SK-N-SH (cell line): ENCODE data around the gene A4GNT. TPM values are rescaled to one million over a fixed set of nuclear protein-coding genes. Genes with fewer than 3 reads are reported as not detected.
A peak's percentile ranks its signal among the peaks of the same experiment; 100 is the strongest.

ENCODE experiments used
- CTCF ChIA-PET: fragments of 300-600, 350-600 bp; formaldehyde crosslinking; extraction: SDS; loops from one replicate; lab custom pipeline; 2021; lab: Yijun Ruan, JAX
- POLR2A ChIA-PET: fragments of 350-600 bp; sonication (Branson Sonifier 250); formaldehyde crosslinking; extraction: SDS; loops from one replicate; lab custom pipeline; 2020; ENCODE audit warnings: antibody characterized with exemption, inconsistent platforms; lab: Yijun Ruan, JAX
- DNase-seq: peaks from one replicate; pipeline ENCODE4 v3.0.0; 2012
- H2AFZ ChIP-seq: fragments of 200-600 bp; sonication (generic); 2 replicates; pipeline ENCODE4 v1.8.1; 2016; ENCODE audit warnings: antibody characterized with exemption, mild to moderate bottlenecking, low read depth
- H3F3A ChIP-seq: fragments of 200-600 bp; sonication (generic); replicated peaks from 2 replicates; pipeline ENCODE3; 2016; ENCODE audit warnings: antibody characterized with exemption, mild to moderate bottlenecking; ENCODE audit not compliant: insufficient read depth
- H3K27ac ChIP-seq, 2 experiments: fragments of 200-500 bp in 1 of 2; fragments of 200-600 bp in 1 of 2; sonication (Bioruptor generic) in 1 of 2; sonication (generic), shearing (Covaris generic) in 1 of 2; 2 replicates each; pipeline versions ENCODE4 v1.5.1 to v1.6.1; 2014 to 2016; ENCODE audit warnings: low read depth in 2 of 2, inconsistent platforms in 1 of 2, low read length in 1 of 2, mild to moderate bottlenecking in 1 of 2, mixed read lengths in 1 of 2
- H3K27me3 ChIP-seq: fragments of 200-600 bp; sonication (generic), shearing (Covaris generic); 2 replicates; pipeline ENCODE4 v1.6.1; 2016; ENCODE audit warnings: mixed run types; ENCODE audit not compliant: insufficient read depth
- H3K36me3 ChIP-seq, 2 experiments: fragments of 200-500 bp in 1 of 2; fragments of 200-600 bp in 1 of 2; sonication (Bioruptor generic) in 1 of 2; sonication (generic) in 1 of 2; replicated peaks in 1 of 2; 2 replicates each; pipeline versions ENCODE3 to v1.5.1; 2014 to 2016; ENCODE audit warnings: low read length in 1 of 2, mild to moderate bottlenecking in 1 of 2; ENCODE audit not compliant: insufficient read depth in 2 of 2, control insufficient read depth in 1 of 2
- H3K4me1 ChIP-seq, 2 experiments: fragments of 200-500 bp in 1 of 2; fragments of 200-600 bp in 1 of 2; sonication (Bioruptor generic) in 1 of 2; sonication (generic), shearing (Covaris generic) in 1 of 2; 2 replicates each; pipeline versions ENCODE4 v1.5.1 to v1.6.1; 2014 to 2016; ENCODE audit warnings: low read depth in 1 of 2, low read length in 1 of 2, mixed run types in 1 of 2; ENCODE audit not compliant: insufficient read depth in 2 of 2, control insufficient read depth in 1 of 2
- H3K4me2 ChIP-seq: fragments of 200-600 bp; sonication (generic), shearing (Covaris generic); 2 replicates; pipeline ENCODE4 v1.6.1; 2017; ENCODE audit warnings: mixed run types
- H3K4me3 ChIP-seq, 2 experiments: fragments of 200-500 bp in 1 of 2; fragments of 200-600 bp in 1 of 2; sonication (Bioruptor generic) in 1 of 2; sonication (generic), shearing (Covaris generic) in 1 of 2; 2 replicates each; pipeline versions ENCODE4 v1.5.1 to v1.8.1; 2014 to 2016; ENCODE audit warnings: low read depth in 2 of 2, inconsistent platforms in 1 of 2, low read length in 1 of 2, mild to moderate bottlenecking in 1 of 2, mixed read lengths in 1 of 2, moderate library complexity in 1 of 2
- H3K79me2 ChIP-seq: fragments of 200-600 bp; sonication (generic); 2 replicates; pipeline ENCODE4 v1.8.1; 2017; ENCODE audit warnings: mild to moderate bottlenecking; ENCODE audit not compliant: insufficient read depth
- H3K9ac ChIP-seq: fragments of 200-600 bp; sonication (generic); 2 replicates; pipeline ENCODE4 v1.6.1; 2017; ENCODE audit warnings: mixed run types
- H3K9me2 ChIP-seq: fragments of 200-600 bp; sonication (generic); 2 replicates; pipeline ENCODE4 v1.6.1; 2017; ENCODE audit warnings: mixed run types
- H3K9me3 ChIP-seq: fragments of 200-600 bp; sonication (generic); 2 replicates; pipeline ENCODE4 v1.6.1; 2017; ENCODE audit warnings: mixed run types, mild to moderate bottlenecking, moderate library complexity
- H4K20me1 ChIP-seq: fragments of 200-600 bp; sonication (generic); 2 replicates; pipeline ENCODE4 v1.6.1; 2017; ENCODE audit warnings: mild to moderate bottlenecking, mixed run types; ENCODE audit not compliant: insufficient read depth
- ELF1 ChIP-seq: IDR thresholded peaks from 2 replicates; pipeline ENCODE4 v1.4.0; 2012
- EP300 ChIP-seq, 2 experiments: IDR thresholded peaks; 2 replicates each; pipeline versions ENCODE4 v1.4.0 to v1.6.1; 2012; ENCODE audit warnings: borderline replicate concordance in 1 of 2, low read depth in 1 of 2, low read length in 1 of 2
- FOSL2 ChIP-seq: IDR thresholded peaks from 2 replicates; pipeline ENCODE4 v1.4.0; 2012; ENCODE audit warnings: low read depth, mild to moderate bottlenecking, moderate library complexity, borderline replicate concordance
- FOXJ3 ChIP-seq: sonication (generic); formaldehyde crosslinking; IDR thresholded peaks from 2 replicates; pipeline ENCODE4 v1.5.1; 2020; ENCODE audit warnings: mild to moderate bottlenecking, missing genetic modification reagents
- FOXM1 ChIP-seq: IDR thresholded peaks from 2 replicates; pipeline ENCODE4 v1.4.0; 2012; ENCODE audit warnings: low read depth, mild to moderate bottlenecking
- GABPA ChIP-seq: IDR thresholded peaks from 2 replicates; pipeline ENCODE4 v1.4.0; 2012; ENCODE audit warnings: low read depth, mild to moderate bottlenecking
- NFIC ChIP-seq: IDR thresholded peaks from 2 replicates; pipeline ENCODE4 v1.4.0; 2012; ENCODE audit warnings: borderline replicate concordance
- RCOR1 ChIP-seq: fragments of 150-350 bp; IDR thresholded peaks from 2 replicates; pipeline ENCODE4 v1.6.1; 2017; ENCODE audit warnings: antibody characterized with exemption, low read length
- RFX5 ChIP-seq: IDR thresholded peaks from 2 replicates; pipeline ENCODE4 v1.6.1; 2012; ENCODE audit warnings: mild to moderate bottlenecking, improper control_type of control experiment, low read length
- RXRA ChIP-seq: IDR thresholded peaks from 2 replicates; pipeline ENCODE4 v1.4.0; 2012; ENCODE audit warnings: low read depth, mild to moderate bottlenecking, borderline replicate concordance
- SIN3A ChIP-seq: IDR thresholded peaks from 2 replicates; pipeline ENCODE4 v1.6.1; 2012; ENCODE audit warnings: low read depth, mild to moderate bottlenecking, low read length, moderate library complexity, borderline replicate concordance
- SMC3 ChIP-seq: IDR thresholded peaks from 2 replicates; pipeline ENCODE4 v1.6.1; 2012; ENCODE audit warnings: low read depth, low read length, improper control_type of control experiment
- TCF12 ChIP-seq: IDR thresholded peaks from 2 replicates; pipeline ENCODE4 v1.4.0; 2012
- WGBS: methylation state at CpG from one replicate; pipeline ENCODE4 v1.1.6; 2017; ENCODE audit warnings: low lambda C conversion rate; 5-methylcytosine and 5-hydroxymethylcytosine counted together
- polyA plus RNA-seq, 3 experiments: library from polyadenylated mRNA; depleted of rRNA; stranded (reverse); fragments of >200 nt; gene quantifications; 2 replicates each; pipeline ENCODE4 v1.2.3, GENCODE V29; 2012
- TF ChIP-seq, protein P1 (sequence below): IDR thresholded peaks from 2 replicates; pipeline ENCODE4; 2012
- TF ChIP-seq, protein P2 (sequence below): fragments of 150-350 bp; IDR thresholded peaks from 2 replicates; pipeline ENCODE4 v1.6.1; 2017; ENCODE audit warnings: antibody characterized with exemption, low read length, low read depth, borderline replicate concordance
- TF ChIP-seq, protein P3 (sequence below): IDR thresholded peaks from 2 replicates; pipeline ENCODE4 v1.4.0; 2012; ENCODE audit warnings: low read depth
- TF ChIP-seq, protein P4 (sequence below): fragments of 200-600 bp; sonication (generic); IDR thresholded peaks from 2 replicates; pipeline ENCODE4 v1.6.1; 2017; ENCODE audit warnings: antibody characterized with exemption, mild to moderate bottlenecking, moderate library complexity
- TF ChIP-seq, protein P5 (sequence below): fragments of 150-350 bp; IDR thresholded peaks from 2 replicates; pipeline ENCODE4 v1.6.1; 2016; ENCODE audit warnings: mild to moderate bottlenecking, low read depth, low read length

The A4GNT gene
- polyA plus RNA-seq, 1 of the 3 experiments (the other 2 are of a cell fraction): not detected

DNA sequence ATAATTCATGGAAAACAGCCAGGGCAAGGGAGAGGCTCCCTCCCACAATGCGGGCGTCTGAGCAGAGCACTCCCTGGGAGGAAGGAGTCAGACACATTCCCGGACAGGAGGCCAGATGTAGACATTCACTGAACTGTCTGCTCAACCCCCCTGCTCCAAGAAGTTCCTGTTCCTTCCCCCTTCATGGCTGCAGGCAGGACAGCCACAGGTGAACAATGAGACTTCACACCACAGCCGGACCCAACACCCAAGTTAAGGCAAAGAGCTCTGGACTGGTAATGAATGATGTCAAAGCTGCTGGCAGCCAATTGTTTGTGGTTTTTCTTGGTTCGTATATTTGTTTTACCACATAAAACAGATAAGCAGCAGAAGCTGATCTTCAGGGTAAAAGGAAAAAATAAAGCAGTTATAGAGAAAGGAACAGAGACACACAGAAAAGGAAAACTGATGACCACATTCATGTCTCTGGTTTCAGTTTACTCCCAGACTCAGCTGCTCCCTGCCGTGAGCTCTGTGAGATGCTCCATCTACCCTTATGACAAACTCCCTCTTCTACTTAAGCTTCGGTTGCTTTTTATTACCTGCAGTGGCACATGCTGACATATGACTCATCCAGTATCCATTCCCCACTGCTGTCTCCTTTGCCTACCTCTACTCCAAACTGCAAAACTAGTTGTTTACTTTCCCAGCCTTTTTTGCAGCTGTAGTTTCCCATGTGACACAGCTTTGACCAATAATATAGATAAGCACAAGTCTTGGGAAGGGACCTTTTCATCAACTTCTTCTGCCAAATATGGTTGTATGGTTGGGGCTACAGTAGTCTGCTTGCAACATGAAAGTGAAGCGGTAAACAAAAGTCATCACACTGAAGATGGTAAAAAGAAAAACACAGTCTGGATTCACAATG, 49.9 kb downstream of the A4GNT start (continued):
- TF ChIP-seq, protein P1, sequence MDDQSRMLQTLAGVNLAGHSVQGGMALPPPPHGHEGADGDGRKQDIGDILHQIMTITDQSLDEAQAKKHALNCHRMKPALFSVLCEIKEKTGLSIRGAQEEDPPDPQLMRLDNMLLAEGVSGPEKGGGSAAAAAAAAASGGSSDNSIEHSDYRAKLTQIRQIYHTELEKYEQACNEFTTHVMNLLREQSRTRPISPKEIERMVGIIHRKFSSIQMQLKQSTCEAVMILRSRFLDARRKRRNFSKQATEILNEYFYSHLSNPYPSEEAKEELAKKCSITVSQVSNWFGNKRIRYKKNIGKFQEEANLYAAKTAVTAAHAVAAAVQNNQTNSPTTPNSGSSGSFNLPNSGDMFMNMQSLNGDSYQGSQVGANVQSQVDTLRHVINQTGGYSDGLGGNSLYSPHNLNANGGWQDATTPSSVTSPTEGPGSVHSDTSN: peak; percentile 39
- TF ChIP-seq, protein P2, sequence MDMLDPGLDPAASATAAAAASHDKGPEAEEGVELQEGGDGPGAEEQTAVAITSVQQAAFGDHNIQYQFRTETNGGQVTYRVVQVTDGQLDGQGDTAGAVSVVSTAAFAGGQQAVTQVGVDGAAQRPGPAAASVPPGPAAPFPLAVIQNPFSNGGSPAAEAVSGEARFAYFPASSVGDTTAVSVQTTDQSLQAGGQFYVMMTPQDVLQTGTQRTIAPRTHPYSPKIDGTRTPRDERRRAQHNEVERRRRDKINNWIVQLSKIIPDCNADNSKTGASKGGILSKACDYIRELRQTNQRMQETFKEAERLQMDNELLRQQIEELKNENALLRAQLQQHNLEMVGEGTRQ: peak; percentile 10; the same call in 1 of the 2 replicates
- peak; percentile 52; the same call in 1 of the 2 replicates for TF ChIP-seq FOSL2
- TF ChIP-seq, protein P3, sequence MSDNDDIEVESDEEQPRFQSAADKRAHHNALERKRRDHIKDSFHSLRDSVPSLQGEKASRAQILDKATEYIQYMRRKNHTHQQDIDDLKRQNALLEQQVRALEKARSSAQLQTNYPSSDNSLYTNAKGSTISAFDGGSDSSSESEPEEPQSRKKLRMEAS: no peak; the same call in 1 of the 2 replicates
- TF ChIP-seq, protein P4, sequence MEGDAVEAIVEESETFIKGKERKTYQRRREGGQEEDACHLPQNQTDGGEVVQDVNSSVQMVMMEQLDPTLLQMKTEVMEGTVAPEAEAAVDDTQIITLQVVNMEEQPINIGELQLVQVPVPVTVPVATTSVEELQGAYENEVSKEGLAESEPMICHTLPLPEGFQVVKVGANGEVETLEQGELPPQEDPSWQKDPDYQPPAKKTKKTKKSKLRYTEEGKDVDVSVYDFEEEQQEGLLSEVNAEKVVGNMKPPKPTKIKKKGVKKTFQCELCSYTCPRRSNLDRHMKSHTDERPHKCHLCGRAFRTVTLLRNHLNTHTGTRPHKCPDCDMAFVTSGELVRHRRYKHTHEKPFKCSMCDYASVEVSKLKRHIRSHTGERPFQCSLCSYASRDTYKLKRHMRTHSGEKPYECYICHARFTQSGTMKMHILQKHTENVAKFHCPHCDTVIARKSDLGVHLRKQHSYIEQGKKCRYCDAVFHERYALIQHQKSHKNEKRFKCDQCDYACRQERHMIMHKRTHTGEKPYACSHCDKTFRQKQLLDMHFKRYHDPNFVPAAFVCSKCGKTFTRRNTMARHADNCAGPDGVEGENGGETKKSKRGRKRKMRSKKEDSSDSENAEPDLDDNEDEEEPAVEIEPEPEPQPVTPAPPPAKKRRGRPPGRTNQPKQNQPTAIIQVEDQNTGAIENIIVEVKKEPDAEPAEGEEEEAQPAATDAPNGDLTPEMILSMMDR: no peak
- TF ChIP-seq ELF1: no peak
- TF ChIP-seq RFX5: no peak

DNA sequence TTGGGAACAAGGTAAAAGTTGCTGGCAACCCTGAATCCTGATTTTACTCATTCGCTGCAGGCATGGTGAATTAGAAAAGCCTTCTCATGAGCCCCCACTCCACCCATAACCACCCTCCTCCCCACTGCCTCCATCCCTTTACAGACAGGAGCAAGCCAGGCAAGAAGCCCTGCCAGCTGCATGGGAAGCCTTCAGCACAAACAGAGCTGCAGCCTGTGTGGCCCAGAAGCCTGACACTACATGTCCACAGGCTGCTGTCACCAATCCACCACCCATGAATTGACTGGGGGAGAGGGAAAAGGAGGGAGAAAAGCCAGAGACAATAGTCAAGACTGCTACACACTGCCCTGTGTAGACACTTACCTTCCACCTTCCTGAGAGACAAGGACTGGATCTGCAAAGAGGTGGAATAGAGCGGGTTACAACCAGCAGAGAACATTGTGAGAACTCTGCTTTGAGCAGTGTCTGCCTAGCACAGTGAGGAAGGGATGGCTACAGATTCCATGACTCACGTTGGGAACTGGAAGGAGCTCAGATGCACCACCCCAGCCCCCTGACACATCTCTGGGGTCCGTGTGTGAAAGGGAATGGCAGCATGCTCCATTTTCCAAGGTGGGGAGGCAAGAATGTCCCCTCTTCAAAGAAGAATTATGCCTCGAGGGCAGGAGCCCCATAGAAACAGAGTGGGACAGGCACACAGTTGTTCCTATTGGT, 50.7 kb downstream of the A4GNT start:
- H3K79me2 ChIP-seq: peaks cover 3% of the 10 kb centered on the region; the same call in 1 of the 2 replicates
- no peaks in the 10 kb centered on the region for H3K9me2 ChIP-seq
- H3K4me3 ChIP-seq: peak overlapping the region in 1 of 2 experiments; percentile 49; a peak in 2 of 4 replicates
- H2AFZ ChIP-seq: no peak overlapping the region
- peaks cover 0 to 48% of the 10 kb centered on the region in 2 experiments for H3K4me1 ChIP-seq
- no peak for DNase-seq
- 42% methylated on average over 5 of the region's 5 CpGs for WGBS
- peaks cover 58% of the 10 kb centered on the region for H3F3A ChIP-seq
- H3K36me3 ChIP-seq: peaks cover 17 to 45% of the 10 kb centered on the region in 2 experiments
- no peaks in the 10 kb centered on the region for H3K27me3 ChIP-seq
- no peaks in the 10 kb centered on the region for H3K9me3 ChIP-seq
- H3K9ac ChIP-seq: peak overlapping the region; percentile 54; the same call in 1 of the 2 replicates
- TF ChIP-seq, protein P3: no peak
- TF ChIP-seq RXRA (0 out of 2 replicates have a peak, but pooled peaks have one; percentile 19), RFX5 (no peak), EP300 (IDR thresholded peaks at IDR 0.05; ENCODE audit: borderline replicate concordance in 1 of 2, low read depth in 1 of 2, low read length in 1 of 2) (no peak), FOXM1 (no peak), ELF1 (no peak), FOSL2 (peak; percentile 48; the same call in 1 of the 2 replicates), TCF12 (no peak), RCOR1 (no peak), SMC3 (no peak), FOXJ3 (no peak), NFIC (no peak; the same call in 1 of the 2 replicates), SIN3A (no peak), GABPA (no peak)
- TF ChIP-seq, protein P5, sequence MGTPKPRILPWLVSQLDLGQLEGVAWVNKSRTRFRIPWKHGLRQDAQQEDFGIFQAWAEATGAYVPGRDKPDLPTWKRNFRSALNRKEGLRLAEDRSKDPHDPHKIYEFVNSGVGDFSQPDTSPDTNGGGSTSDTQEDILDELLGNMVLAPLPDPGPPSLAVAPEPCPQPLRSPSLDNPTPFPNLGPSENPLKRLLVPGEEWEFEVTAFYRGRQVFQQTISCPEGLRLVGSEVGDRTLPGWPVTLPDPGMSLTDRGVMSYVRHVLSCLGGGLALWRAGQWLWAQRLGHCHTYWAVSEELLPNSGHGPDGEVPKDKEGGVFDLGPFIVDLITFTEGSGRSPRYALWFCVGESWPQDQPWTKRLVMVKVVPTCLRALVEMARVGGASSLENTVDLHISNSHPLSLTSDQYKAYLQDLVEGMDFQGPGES: no peak
- no peaks in the 10 kb centered on the region for H4K20me1 ChIP-seq
- CTCF ChIA-PET: interaction anchor here (0.9 to 1.8 kb wide), 3 partner anchors 17 to 834 kb away, joined by 3 to 5 read pairs (median 3); partner anchors contain the start of gene DZIP1L
- POLR2A ChIA-PET: no interaction called here
- H3K4me2 ChIP-seq: peak overlapping the region; percentile 71
- H3K27ac ChIP-seq: peak overlapping the region; percentile 68 to 94; a peak in 3 of 4 replicates
